Stimulated activated CD4-positive, alpha-beta T cell treated with anti-CD3 and anti-CD28 coated beads, TNF-alpha, amount 100 ng/mL, for 4 hours (primary cell): ENCODE measurements around the gene ABCB1.

Source experiments
- DNase-seq, 3 experiments: peaks; one replicate each; pipeline ENCODE4 v3.0.0-alpha.2; 2020; ENCODE audit warnings: low read depth in 3 of 3

The ABCB1 gene

DNA sequence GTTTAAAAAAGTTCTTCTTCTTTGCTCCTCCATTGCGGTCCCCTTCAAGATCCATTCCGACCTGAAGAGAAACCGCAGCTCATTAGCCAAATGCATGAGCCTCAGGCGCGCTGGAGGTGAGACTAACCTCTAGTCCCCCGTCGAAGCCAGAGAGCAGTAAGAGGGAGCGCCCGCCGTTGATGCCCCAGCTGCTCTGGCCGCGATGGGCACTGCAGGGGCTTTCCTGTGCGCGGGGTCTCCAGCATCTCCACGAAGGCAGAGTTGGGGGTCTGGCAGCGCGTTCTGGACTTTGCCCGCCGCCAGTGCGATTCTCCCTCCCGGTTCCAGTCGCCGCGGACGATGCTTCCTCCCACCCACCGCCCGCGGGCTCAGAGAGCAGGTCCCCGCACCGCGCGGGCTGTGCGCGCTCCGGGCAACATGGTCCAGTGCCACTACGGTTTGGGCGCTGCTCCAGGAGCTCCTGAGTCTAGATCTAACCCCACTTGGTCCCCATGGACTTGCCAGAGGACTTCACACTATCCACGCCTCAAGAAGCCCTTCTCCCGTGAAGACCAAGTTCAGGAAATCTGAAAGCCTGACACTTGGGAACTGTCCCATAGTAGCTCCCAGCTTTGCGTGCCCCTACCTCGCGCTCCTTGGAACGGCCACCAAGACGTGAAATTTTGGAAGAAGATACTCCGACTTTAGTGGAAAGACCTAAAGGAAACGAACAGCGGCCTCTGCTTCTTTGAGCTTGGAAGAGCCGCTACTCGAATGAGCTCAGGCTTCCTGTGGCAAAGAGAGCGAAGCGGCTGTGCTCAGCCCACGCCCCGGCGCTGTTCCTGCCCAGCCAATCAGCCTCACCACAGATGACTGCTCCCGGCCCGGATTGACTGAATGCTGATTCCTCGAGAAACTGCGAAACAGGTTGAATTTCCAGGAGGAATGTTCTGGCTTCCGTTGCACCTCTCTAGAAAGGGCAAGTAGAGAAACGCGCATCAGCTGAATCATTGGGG is at the start of gene ABCB1:
Gene ABCB1, minus strand, starts transcription at position 755 of the 995 bp plus-strand sequence. Its CDS starts 700 bp downstream, at position 55.
- DNase-seq = peak; percentile 13 to 18 (median 13)

DNA sequence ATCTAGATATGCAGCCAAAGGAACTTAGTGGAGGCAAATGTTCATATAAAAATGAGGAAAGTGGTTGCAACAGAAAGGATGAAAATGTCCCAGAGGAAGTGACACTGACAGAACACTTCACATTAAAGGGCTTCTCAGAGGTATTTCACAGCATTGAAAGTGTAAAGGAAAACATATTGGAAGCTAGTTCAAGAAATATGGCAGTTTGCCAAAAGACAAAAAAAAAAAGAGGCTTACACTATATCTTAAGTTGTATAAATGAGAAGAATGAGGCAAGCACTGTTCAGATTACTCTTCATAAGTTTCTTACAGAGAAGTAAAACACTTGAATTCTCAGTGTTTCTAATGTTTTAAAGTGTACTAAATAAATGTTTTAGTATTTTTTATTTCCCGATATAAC is 47.6 kb upstream of the ABCB1 start:
- no peak for DNase-seq

DNA sequence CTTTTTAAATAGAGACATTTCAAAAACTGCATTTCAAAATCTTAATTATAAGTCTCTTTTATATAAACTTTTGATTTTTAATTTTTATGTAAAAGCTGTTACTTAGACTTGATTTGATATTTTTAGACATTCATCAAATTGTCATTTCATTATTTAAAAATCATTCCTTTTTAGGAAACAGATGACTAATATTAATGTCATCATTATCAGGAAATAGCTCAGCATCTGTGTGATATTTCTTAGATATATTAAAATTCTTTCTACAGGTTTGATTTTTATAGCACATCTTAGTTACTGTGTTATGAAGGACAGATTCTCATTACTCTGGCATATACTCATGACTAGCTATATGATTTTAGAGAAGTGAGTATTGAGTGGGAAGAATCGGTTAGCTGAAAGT is 44.8 kb upstream of the ABCB1 start:
- no peak for DNase-seq

DNA sequence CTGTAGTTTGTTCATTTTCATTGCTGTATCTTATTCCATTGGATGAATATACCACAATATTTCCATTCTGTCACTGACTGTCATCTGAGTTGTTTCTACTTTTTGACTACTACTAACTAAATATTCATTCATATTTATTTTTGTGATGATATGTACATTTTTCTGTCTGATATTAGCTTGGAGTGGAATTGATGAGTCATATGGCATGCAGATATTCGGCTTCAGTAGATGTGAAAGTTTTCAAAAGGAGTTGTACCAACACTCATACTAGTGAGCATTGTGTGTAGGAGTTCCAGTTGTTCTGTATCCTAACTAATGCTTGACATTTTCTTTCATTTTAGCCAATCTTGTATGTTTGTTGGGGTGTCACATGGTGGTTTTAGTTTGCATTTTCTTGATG is 35.2 kb upstream of the ABCB1 start:
- DNase-seq = no peak

DNA sequence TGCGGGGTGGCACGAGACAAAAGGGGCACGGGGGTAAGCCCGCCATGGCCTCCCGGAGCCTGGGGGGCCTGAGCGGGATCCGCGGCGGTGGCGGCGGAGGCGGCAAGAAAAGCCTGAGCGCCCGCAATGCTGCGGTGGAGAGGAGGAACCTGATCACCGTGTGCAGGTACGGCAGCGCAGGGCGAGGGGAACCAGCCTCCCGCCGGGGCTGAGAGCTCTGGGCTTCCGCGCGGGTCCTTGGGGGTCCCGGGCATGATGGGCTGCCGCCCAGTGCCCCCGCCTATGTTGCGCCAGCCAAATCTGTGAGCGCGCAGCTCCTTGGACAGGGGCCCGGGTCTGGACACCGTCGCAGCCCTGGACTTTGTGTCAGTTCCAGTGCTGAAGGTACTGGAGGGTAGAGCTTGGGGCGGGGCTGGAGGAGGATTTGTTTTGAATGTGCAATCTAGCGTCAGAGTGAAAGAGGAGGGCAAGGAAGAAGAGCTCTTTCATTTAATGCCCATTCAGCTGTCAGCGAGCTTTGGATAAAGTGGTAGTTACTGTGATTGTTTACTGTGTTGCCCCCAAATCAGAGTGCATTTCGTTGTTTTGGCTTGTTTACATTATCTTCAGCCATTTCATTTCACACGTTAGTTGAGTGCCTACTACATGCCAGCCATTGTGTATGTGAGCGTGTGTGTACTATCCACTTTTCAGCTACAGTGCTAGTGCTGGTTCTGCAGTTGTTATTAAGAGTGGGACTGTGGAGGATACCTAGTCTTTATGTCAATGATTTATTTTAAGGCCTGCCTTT is 28.3 kb upstream of the ABCB1 start:
- DNase-seq = peak in 2 of 3 experiments; percentile 2 to 9

DNA sequence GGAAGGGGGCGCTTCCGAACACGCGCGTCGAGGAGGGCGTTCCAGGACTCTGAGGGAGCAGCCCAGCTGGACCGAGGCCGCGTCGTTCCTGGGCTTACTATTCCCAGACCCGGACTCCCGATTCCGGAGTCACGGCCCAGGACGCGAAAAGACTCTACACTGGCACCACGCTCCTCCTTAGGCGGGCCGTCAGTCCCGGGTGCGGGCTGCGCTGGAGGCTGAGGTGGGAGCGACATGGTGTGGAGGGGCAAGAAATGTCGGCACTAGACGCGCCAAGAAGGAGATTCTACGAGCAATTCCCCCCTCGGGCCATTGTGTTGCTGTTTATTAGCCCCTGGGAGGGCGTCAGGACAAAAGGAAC is 26.9 kb upstream of the ABCB1 start:
- DNase-seq = no peak

DNA sequence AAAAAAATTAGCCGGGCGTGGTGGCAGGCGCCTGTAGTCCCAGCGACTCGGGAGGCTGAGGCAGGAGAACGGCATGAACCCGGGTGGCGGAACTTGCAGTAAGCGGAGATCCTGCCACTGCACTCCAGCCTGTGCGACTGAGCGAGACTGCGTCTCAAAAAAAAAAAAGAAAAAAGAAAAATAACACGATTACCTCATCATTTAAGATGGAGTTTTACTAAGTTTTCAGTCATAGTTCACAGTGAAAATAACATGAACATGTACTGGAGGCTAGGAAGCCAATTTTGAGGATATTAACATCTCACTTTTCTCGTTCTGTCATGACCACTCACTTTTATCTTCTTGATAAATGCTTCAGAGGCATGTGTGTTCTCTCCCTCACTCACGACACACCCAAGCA is 24.4 kb upstream of the ABCB1 start:
- DNase-seq = no peak

DNA sequence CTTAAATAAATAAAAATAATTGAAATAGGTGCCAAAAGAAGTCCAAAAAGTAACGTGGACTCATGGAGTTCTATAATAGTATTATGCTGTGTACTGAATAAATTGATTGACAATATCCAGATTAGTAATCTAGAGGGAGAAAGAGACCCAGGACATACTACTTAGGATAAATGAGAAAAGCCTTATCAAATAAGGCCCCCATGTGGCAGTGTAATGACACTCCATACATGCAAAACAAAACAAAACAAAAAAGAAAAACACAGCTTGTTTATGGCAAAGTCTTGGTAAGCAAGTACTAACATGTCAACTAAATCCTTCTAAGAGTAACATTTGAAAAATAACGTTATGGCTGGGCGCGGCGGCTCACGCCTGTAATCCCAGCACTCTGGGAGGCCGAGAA is 23.9 kb upstream of the ABCB1 start:
- no peak for DNase-seq

DNA sequence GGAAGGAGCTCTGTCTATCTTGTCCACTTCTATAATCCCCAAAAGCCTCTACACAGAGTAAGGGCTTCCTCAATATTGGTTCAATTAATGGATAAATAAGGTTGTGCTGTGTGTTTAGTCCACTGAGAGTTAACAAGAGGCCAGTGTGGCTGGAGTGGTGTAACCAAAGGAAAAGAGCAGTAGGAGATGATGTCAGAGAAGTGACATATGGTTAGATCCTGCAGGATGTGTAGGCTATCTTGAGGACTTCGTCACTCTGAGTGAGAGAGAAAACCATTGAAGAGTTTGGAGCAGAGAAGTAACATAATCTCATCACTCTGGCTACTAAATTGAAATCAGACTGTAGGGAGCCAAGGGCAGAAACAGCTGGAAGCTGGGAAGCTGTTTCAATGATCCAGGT is 14.5 kb upstream of the ABCB1 start:
- no peak for DNase-seq

DNA sequence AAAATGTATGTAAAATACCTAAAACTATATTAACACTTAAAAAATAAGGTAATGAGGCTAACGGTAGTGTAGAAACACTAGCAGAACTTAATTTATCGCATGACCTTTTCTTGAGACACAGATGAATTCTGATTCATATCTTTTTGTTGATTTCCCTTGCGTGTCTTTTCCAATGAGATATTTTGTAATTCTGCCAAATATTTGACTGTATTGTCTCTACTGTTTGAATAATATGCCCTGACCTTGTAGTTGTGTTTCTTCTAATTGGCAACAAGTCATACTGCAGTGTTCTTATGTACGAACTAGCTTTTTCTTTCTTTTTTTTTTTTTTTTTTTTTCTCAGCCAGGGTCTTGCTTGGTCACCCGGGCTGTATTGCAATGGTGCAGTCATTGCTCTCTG is 9.2 kb upstream of the ABCB1 start:
- no peak for DNase-seq

DNA sequence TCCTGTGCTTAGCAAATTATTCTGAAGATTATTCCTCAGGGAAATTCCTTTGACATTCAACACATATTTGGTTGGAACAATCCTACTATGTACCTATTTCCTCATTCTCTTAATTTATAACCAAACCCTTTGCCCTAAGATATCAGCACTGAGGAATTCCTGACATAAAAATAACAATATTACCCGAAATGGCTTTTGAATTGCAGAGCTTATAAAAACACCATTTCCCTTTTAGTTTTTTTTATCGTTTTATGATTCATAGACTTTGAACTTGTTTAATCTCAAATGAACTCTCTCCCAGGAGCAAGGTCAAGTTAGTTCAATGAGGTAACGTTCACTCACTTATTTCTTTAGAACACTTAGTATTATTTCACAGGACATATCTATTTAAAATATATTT is 7.7 kb upstream of the ABCB1 start:
- no peak for DNase-seq

DNA sequence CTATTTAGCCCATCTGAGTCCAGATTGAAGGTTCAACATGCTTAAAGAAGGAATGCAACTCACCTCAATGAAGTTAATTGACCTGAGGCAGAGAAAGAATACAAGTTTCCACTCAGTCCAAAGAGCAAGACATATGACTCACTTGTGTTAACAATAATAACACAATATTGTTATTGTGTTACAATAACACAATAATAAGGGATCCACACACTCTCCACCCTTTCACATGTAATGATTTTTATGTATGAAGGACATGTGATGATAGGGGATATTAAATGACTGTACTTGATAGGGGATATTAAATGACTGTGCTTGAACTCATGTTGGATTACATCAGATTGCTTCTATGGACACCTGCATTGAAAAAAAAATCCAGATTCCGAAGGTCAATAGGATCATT is 3.6 kb upstream of the ABCB1 start:
- DNase-seq = no peak

DNA sequence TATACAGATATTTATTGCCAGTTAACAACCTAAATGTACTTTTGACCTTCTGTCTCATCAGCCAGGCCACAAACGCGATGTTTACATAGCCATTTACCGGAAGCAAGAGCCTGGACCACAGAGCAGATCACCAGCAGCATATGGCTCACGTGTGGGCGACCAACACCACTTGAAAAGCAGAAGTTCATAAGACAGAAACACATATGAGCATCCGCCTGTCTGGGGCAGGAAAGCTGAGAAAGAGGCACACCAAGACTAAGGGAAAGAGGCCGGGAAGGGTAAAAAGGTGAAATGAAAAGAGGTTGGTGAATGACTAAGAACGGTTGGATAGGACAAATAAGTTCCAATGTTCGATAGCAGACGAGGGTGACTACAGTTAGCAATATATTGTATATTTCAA is 1.3 kb downstream of the ABCB1 start:
- peak in 2 of 3 experiments; percentile 3 to 5 for DNase-seq

DNA sequence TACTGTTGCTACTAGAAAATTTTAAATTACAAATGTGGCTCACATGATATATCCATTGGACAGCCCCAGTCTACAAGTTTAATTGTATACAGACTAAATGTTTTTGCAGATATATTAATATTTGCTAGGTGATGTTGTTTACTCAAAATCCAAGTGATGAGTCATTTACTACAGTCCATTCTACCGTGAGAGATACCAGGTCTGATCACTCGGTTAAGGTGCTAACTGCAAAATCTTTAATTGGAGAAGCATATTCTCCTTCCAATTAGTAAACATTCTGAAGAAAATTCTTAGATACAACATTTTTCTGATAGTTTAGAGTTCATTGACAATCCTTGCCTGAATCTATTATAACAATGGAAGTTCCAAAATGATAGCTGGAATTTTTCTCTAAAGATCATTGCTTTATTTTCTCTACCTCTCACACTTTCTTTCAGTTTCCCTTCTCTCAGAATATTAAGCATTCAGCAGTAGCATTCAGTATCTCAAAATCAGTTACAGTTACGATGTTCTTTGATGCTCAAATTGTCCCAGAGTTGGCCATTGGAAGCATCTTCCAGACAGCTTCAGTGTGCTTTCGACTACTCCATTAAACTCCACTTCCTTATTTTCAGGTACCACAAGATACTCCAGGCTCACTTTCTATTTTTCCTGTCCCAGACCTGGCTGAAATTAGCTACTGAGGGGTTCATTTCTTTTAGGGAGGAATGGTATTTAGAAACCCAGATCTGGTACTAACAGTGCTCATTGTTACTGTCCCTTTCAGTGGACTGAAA is 2.3 kb downstream of the ABCB1 start:
- DNase-seq = no peak

DNA sequence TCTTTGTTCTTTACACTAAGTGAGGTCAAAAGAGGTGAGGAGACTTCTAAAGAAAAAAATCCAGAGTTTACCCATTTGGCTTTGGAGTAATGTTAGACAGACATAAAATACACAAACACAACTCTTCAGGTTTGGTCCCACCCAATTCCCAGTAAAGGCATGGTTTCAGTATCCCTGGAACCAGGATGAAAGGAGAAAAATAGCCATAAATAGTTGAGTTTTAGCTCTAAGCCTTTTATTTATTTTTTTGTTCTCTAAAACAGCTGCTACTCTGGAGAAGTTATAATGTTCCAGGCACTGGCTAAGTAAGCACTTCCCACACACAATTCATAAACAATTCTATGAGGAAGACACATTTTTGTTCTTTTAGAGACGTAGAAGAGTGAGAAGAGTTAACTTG is 4.0 kb downstream of the ABCB1 start:
- DNase-seq = no peak

DNA sequence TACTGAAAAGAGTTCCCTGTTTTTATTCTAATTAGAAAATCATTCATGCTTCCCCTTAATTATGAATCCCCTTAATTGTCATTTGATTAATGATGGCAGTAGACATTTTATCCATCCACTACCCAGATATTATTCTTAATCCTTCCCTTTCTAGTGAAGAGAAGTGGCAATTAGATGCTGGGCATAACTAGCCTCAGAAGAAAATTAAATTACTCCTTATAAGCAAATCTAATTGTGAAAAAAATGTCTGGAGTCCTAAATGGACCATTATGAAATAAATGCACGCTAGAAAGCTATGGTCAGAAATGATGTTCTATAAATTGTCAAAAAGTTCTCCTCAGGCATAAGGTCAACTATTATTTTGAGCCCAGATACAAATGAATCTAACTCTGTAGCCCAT is 4.5 kb downstream of the ABCB1 start:
- no peak for DNase-seq

DNA sequence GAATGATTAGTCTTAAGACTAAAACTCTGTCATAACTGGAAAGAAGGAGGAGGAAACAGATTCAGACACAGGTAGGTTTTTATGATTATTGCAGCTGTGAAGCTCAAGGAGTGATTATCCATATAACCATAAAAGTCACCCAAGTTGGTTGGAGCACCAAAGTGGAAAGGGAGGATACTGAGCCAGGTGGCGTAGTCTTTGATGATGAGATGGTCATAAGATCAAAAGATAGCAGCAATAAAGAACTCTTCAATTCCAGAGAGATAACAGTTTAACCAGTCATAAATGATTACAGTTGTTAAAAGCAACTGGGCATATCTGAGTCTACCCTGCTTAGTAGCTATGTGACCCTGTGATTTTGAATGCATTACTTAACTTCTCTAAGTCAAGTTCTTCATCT is 8.4 kb downstream of the ABCB1 start:
- DNase-seq = no peak

DNA sequence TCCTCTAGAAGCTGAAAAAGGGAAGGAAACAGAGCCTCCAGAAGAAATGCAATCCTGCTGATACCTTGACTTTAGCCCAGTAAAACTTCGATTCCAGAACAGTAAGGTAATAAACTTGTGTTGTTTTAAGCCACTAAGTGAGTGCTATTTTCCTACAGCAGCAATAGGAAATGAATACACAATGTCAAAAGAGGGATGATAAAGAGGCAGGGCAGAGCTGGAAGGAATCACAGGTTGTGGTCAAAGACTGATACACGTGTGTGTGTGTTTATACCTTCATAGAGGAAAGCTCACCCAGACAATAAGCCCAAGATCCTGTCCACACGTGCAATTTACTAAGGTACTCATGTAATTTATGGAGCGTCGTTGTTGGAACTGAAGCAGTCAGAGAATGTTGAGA is 9.5 kb downstream of the ABCB1 start:
- DNase-seq = no peak

DNA sequence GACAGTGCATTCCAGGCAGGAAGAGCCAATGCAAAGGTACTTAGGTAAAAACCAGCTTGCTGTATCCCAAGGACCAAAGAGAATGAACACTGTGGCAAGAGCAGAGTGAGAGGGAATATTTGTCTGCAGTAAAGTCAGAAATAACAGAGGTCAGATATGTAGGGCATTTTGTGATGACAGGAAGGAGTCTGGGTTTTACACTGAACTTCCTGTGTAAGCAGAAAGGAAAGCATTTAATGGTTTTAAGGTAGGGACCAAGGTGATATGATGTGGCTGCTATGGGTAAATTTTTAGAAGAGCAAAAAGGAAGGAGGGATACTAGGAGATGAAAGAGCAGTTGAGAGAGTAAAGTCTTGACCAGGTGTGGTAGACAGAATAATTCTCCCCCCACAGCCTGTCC is 10.1 kb downstream of the ABCB1 start:
- no peak for DNase-seq

DNA sequence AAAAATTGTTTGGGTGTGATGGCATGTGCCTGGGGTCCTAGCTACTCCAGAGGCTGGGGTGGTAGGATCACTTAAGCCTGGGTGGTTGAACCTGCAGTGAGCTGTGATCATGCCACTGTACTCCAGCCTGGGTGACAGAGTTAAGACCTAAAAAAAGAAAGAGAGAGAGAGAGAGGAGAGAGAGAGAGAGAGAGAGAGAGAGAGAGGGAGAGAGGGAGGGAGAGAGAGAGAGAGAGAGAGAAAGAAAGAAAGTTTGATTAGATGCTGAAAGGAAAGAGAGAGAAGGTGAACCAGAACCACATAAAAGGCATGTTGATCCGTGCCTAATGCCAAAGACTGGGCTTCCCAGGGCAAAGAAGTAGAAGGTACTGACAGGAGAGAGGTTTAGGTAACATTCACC is 11.1 kb downstream of the ABCB1 start:
- no peak for DNase-seq

DNA sequence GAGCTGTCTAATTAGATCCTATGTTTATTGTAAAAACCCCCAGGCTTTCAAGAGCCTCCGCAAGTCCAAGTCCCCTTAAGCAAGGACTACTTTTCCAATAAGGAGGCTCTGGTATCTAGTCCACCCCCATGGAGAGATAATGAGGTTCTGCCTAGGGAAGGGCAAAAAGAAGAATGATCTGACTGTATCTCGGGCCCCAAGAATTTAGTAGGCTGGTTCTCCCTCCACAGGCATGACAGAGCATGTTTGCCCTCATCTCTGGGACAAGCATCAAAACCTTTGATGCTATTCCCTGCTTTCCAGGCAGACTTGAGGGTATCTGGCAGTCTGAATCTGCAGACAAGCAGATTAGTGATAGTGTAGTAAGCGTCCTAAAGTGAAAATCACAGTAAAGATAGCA is 19.0 kb downstream of the ABCB1 start:
- no peak for DNase-seq

DNA sequence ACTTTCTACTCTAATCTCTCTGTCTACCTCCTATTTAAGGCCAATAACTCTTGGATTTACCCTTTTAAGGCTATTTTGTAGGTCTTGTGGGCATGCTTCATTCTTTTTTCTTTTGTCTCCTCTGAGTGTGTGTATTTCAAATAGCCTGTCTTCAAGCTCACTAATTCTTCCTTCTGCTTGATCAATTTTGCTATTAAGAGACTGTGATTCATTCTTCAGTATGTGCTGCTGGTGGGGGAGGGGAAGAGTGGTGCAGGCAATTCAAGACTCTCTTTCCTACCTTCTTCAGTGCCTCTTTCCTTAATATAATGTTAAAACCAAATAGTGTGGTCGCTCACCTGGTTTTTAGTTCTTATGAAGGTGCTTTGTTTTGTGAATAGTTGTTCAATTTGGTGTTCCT is 20.0 kb downstream of the ABCB1 start:
- no peak for DNase-seq
